Glomerular visceral epithelial cell (primary cell): ENCODE data around the gene MTERF4.

Experiments used
- DNase-seq: peaks from one replicate; pipeline ENCODE4 v3.0.0-alpha.2; 2016; ENCODE audit errors: extremely low spot score

Gene MTERF4

DNA sequence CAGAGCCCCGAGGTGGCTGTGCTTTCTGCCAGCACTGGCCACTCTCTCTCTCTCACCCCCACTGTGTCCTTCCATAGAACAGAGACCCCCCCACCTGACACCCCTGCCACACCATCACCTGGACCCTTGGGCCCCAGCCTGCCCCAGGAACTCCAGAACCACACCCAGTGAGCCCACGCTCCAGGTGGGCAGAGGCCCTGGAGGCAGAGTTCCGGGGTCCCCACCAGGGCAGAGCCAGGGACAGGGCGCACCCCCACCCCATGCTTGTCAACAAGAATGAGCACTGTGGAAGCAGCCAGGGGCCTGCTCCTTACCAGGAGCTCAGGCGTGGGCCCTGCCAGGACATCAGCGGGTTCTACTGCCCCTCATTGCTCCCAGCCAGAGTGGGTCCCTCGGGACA, 32.6 kb upstream of the MTERF4 start:
- DNase-seq: no peak

DNA sequence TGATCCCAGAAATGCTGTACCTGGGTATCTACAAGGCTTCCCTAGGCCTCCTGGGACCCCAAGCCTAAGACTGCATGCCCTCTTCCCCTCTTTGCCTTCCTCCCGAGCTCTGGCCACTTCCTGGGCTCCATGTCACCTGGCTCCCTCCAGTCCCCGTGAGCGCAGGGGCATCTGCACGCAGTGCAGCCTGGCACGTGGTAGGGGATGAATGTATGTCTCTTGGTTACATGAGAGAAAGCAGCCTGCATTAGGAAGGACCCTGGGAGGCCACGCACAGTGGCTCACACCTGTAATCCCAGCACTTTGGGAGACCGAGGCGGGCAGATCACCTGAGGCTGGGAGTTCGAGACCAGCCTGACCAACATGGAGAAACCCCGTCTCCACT, 31.3 kb upstream of the MTERF4 start:
- DNase-seq: no peak

DNA sequence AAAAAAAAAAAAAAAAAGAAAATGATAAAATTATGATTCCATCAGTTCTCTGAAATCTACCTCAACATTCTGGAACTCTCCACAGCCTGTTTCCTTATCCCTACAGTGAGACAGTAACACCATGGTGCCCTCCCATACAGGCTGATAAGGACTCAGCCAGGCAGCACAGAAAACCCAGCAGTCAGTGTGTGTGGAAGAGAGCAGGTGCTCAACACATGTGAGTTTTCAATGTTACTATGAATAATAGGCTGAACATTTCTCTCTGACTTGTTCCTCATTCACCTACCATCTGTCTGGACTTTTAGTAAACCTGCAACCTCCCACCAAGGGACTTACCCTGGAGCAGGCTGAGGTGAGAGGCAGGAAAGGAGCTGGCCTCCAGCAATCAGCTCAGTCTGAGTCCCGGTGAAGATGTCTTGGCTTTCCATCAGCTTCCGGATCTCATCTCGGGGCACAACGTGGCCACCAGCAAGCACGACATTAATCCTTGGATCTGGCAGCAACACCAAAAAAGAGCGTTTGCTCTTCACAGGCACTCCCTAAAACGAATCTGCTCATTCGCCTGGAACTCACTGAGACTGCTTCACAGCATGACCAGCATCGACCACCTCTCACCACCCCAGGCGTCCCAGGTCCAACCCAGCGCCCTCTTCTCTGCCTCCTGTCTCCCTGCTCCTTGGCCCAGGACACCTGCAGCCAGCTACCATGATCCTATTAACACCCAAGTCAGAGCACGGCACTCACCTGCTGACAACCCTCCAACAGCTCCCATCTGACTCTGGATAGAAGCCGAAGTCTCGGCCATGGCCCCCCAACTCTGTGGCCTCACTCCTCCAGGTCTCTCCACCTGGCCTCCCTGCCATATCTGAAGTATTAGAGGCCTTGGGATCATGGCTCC, 30.7 kb upstream of the MTERF4 start:
- DNase-seq: no peak

DNA sequence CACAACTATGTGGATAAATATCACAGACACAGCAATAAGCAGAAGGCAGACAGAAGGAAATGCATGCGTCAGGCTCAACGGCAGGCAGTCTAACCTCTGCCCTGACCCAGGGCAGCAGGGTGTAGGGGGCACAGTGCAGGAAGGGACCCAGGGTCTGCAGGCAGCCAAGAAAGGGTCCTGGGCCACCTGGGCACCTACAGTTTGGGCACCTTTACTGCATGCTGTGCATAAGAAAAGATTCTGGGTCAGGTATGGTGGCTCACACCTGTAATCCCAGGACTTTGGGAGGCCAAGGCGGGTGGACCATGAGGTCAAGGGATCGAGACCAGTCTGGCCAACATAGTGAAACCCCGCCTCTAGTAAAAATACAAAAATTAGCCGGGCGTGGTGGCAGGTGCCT, 29.4 kb upstream of the MTERF4 start:
- DNase-seq: no peak

DNA sequence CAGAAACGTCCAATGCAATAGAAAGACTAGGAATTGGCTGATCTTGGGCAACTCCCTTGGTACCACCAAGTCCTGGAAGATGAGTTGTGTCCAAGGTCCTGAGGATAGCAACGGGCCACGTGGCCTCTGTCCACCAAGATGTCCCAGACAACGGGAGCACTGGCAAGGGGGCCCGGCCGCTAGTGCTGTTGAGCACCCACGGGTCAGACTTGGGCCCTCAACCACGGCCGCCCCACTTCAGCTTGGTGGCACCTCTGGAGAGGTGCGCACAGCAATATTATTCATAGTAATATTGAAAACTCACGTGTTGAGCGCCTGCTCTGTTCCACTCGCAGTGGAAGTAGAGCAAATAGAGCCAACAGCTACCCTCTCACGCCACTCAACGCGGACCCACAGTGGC, 28.2 kb upstream of the MTERF4 start:
- no peak for DNase-seq

DNA sequence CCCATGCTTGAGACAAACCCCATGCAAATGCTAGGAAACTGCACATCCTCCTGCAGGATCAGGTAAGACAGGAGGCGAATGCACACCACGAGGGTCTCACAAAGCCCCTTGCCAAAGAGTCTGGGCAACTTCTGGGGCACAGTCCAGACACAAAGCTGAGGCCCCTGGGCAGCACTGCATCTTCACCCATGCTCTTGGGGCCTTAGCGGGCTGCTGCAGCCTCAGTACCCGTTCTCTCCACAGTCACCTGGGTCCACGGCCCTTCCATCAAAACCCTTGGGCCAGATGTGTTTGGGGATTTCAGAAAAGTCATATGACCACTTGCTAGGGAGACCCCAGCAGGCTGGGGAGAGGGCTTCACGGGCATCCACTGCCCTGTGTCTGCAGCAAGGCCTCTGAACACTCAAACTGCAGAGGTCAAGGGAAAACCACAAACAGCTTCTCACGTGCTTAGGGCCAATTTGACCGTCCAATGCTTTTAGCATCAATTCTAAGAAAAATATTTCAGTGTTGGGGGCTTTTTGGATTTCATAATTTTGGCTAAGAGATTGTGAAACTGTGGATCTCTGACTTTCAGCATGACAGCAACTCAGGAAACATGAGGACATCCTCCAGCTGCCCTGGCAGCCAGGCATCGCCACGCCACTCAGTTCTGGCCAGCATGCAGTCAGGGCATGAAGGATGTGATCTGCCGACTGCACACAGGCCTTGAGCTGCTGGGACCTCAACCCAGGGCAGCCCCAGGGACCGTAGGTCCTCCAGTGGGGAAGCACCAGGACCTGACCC, 27.2 kb upstream of the MTERF4 start:
- DNase-seq: no peak

DNA sequence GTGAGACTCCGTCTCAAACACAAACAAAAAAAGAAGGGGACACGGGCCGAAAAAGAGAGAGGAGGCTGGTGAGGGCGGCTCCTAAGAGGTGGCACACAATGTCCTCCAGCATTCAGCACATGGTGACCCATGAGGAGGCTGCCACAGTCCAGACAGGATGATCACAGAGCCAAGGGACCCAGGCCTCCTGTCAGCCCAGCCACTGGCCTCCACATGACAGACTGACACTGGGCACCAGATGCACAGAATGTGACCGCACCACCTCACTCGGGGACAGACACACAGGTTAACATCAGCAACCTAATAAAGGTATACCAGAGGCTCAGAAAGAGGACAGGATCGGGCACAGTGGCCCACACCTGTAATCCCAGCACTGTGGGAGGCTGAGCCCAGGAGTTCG, 26.2 kb upstream of the MTERF4 start:
- DNase-seq: no peak

DNA sequence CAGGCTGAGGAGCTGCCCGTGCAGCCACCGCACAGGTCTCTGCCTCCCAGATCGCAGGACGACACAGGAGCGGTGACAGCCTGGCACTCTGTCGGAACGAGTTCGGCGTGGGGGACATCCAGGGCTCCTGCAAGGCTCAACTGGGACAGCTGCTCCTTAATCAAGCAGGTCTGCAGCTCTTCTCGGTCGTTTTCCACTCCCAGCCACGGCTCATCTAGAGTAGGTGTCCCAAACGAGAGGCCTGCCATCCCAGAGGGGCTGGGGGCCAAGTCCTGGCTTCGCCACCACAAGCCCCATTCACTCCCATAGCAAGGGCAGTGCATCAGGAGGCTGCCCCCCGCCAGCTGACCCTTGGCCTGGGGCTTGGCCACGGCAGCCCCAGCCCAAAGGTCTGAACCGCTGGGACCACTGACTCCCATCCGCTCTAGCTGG, 24.7 kb upstream of the MTERF4 start:
- DNase-seq: no peak

DNA sequence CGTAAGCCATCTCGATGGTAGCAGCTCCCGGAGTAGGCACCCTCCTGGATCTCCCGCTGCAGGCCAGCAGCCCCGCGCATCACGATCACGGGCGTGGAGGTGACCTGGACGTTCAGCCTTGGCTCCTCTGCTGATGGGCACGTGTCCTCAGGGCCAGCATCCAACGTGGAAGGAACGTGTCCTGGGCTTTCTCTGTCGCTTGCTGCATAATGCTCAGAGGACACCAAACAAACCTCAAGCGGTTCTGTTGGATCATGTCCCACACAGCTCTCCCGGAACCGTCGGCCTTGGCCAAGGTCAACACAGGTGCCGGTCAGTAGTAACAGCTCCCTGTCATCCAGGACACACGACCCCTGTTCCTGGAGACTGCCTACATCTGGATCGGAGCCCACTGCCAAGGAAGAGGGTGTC, 24.1 kb upstream of the MTERF4 start:
- DNase-seq: no peak

DNA sequence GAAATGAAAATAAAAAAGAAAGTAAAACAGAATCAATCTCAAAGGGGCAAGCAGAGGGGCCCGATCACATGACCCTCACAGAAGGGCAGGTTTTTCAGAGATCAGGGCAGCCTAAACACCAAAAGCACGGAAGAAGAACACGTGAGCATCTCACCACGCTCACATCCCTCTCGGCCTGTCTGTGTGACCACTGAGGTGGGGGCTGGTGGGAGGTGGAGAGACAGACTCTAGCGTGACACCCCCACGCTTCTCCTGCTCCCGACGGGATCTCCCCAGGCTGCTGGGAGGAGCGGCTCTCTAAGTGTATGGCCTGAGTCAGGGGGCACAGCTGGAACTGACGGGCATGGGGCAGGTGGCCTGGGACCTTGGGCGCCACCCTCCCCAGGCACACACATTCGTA, 23.5 kb upstream of the MTERF4 start:
- no peak for DNase-seq

DNA sequence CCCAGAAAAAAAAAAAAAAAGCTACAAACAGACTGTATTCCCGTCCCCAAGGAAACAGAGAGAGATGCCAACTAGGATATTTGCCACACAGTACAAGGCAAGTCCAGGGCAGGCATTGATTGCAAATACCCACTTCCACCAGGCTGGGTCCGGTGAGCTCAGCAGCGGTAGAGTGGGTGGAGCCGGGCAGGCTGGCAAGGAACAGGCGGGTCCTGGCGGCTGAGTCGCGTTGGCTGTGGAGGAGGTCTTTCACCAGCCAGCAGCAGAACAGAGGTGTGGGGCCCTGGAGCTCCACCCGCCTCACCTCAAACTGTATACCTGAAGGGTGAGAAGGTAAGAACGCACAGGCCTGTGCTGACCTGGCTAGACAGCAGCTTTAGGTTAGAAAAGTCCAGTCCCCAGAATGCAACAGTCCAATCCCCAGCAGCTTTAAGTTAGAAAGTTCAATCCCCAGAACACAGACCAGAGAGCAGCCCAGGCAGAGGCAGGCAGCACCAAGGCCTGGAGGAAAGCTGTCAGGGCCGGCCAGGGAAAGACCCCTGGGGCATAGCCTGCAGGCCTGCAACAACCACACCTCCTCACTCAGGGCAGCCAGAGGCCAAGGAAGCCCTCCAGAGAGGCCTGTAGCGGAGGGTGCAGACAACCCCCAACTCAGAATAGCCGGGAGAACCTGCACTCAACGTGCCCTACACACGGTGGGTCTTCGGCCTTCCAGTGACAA, 21.9 kb upstream of the MTERF4 start:
- no peak for DNase-seq

DNA sequence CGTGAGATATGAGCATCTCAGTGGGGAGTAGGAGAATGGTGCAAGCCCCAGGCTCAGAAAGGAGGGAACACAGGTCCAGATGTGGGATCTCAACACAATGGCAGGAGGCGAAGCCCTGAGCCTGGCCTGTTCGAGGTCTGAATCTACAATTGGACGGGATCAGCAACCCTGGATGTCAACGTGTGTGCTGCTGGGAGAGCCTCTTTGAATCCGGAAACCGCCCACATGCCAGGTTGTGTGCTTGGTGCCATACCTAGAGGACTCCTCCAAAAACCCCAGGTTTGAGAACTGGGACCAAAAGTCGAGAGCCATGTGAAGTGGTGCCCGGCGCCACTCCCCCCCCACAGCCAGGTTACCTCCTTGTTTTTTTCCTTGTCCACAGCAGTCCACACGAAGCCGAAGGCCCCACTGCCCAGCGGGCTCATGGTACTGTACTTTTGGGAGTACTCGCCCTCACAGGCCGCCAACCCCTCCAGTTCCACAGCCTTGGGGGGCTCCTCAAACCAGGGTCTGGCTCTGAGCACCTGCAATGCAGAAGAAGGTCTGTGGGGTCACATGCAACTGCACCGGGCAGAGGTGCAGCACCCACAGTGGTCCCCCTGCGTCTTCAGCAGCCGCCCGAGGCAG, 20.4 kb upstream of the MTERF4 start:
- DNase-seq: no peak

DNA sequence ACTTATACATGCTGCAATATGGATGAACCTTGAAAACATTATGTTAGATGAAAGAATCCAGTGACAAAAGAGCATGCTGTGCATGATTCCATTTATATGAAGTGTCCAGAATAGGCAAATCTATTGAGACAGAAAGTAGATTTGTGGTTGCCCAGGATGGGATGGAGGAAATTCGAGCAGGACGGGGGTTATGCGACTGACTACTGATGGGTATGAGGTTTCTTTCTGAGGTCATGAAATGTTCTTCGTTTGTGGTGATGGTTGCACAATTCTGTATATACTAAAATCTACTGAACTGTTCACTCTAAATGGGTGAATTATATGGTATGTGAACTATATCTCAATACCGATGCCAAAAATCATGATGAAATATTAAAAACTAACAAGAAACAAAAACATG, 18.9 kb upstream of the MTERF4 start:
- no peak for DNase-seq

DNA sequence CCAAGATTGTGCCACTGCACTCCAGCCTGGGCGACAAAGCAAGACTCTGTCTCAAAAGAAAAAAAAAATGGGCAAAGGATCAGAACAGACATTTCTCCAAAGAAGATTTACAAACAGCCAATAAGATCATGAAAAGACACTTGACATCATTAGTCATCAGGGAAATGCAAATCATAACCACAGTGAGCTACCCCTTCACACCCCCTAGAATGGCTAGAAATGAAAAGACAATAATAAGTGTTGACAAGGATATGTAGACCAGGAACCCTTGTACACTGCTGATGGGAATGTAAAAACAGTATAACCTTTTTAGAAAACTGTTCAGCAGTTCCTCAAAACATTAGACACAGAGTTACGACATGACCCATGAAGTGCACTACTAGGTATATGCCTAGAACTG, 18.4 kb upstream of the MTERF4 start:
- DNase-seq: no peak

DNA sequence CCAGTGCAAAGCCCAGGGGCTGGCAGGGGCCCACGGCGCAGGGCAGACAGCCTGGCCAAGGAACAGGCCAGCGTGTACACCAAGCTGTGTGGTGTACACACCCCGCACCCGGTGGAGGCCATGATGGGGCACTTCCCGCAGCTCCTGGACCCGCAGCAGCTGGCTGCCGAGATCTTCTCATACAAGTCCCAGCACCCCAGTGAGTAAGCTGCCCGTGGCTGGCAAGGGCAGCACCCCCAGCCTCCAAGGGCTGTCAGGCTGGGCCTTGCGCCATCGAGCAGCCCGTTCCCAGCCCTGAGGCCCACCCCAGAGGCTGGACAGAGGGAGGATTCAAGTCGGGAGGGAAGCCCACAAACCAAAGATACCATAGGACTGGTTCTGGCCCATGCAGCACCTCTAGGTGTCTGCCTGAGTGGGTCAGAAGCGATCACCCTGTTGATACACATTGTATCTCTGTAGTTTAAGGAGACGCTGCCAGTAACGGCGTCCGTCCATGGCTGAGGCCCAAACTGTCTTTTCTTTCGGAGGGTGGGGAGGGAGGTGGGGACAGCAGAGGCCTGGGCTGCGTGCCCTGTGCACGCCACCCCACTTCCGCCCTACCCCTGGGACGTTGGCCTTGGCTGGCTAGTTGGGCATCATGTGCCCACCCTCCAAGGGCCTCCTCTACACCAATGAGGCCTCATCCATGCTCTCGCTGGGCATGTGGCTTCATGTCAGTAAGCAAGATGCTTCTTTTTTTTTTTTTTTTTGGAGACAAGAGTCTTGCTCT, 16.8 kb upstream of the MTERF4 start:
- DNase-seq: no peak

DNA sequence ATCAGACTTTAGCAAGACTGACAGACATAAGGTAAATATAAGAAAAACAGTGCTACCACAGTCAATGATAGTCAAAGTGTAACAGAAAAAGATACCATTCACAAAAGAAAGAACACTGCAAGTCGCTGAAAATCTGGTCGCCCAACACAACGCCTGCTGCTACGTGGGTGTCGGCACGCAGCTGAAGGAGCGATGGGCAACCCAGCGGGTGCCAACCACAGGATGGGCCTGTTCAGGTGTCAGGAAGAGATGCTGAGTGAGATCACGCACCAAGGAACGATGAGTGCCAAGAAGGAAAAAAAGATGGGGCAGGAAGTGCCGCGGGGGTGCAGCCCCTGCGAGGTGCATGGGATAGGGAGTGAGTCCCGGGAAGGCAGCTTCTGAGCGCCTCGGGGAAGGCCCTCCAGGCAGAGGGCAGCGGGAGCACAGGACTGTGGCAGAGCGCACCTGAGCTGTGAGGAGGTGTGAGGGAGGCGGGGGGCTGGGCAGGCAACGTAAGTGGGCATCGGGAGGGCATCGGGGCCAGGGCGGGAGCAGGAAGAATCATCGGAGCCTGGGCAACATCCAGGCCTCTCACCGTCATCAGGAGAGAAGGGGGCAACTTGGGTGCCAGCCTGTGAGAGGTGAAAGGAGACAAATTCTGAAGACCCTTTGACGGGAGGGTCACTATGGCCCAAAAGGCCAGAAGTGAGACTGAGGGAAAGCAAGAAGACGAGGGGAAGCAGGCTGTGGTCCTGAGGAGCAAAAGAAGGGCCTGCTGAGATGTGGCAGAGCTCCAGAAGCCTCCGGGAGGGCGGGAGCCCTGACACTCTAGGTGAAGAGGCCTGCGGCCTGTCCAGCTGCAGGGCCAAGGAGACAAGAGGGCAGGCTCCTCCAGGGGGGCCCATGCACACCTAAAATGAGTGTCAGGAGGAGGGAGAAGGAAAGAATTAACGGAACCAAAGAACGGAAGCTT, 14.8 kb upstream of the MTERF4 start:
- DNase-seq: no peak

DNA sequence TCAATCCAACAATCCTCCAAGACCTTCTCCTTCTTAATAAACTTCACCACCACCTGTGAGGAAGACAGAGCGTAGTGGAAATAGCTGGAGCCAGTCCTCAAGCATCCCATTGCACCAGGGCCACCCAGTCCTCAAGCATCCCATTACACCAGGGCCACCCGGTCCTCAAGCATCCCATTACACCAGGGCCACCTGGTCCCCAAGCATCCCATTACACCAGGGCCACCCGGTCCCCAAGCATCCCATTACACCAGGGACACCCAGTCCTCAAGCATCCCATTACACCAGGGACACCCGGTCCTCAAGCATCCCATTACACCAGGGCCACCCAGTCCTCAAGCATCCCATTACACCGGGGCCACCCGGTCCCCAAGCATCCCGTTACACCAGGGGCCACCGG, 13.3 kb upstream of the MTERF4 start:
- DNase-seq: no peak

DNA sequence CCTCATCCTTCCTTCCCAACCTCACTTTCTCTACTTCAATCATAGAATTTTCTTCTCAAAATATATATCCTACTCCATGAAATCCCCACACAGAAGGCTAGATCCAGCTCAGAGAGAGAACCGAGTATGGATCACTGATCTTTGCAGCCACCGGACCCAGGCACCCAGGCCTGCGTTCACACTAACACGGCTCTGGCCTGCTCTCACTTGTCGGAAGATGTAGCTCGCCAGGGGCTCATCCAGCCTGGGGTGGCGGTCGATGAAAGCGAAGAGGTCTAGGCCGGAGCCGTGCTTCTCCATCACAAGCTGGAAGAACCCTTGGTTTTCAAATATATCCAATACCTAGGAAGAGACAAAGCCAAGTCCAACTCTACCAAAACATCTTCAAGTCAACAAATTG, 12.7 kb upstream of the MTERF4 start:
- DNase-seq: no peak

DNA sequence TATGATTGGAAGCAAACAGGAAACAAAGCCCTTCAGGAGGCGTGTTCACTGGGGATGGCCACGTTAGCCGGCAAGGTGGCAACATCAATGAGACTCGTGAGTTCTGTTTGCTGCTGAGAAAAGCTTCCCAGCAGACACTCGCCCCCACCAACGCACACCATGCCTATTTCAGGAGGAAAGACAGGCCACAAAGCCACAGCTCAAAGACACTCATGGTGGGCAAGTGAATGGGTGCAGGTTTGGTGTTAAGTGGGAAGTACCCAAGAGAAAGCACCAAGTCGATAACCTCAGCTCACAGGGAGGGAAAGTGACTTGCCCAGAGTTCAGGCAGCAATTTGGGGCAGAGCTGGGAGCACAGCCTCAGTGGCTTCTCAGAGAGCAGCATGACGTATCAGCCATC, 10.5 kb upstream of the MTERF4 start:
- DNase-seq: no peak

DNA sequence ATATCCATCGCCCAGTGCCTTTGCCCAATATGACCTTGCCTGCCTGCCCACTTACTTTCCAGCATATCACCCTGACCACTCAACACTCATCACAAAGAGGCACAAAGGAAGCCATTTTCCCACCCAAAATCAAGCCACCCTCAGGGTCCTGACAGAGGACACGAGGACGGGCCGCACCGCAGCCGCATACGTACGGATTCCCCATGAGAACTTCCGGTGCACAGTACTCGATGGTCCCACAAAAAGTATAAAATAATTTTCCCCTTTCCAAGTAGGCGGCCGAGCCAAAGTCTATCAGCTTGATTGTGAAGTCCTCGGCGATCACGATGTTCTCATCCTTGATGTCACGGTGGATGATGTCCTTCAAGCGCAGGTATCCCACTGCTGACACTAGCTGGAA, 10.0 kb upstream of the MTERF4 start:
- DNase-seq: no peak
